ENCODE data around the gene MATCAP1. TPM values are rescaled to one million over a fixed set of nuclear protein-coding genes. Genes with fewer than 3 reads are reported as not detected.
A peak's percentile ranks its signal among the peaks of the same experiment; 100 is the strongest.

Gene MATCAP1
- total RNA-seq, 1 donor from 2014 or later = 11.7 TPM

- no peak for DNase-seq (ENCODE audit: low read depth, low spot score)
Observed at GRCh38 chr16:67208154-67208896, 24.6 kb upstream of the MATCAP1 start.

- no peak for DNase-seq (ENCODE audit: low read depth, low spot score)
Observed at GRCh38 chr16:67207249-67208091, 23.7 kb upstream of the MATCAP1 start.

DNA sequence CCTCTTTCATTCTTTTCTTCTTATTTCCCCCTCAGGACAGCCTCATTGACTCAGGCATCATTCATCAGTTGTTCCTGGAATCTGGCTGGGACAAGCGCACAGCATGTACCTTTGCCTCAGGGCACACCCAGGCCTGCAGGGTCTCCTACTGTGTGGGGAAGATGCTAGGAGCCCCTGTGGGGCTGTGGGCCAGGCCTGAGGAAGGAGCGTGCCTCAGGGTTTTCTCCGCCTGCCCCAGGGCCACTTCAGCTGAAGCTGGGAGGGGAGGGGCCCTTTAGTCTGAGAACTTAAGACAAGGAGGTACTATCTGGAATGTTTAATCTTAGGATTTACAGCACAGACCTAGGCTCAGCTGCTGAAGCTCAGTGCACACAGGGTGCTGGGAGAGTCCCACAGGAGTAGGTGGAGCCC is 23.1 kb upstream of the MATCAP1 start:
- no peak for DNase-seq (ENCODE audit: low read depth, low spot score)

- DNase-seq (ENCODE audit: low read depth, low spot score) = no peak
Observed at GRCh38 chr16:67206129-67206837, 22.5 kb upstream of the MATCAP1 start.

GRCh38 chr16:67204076-67204475 is 20.3 kb upstream of the MATCAP1 start:
- DNase-seq (ENCODE audit: low read depth, low spot score) = no peak

DNA sequence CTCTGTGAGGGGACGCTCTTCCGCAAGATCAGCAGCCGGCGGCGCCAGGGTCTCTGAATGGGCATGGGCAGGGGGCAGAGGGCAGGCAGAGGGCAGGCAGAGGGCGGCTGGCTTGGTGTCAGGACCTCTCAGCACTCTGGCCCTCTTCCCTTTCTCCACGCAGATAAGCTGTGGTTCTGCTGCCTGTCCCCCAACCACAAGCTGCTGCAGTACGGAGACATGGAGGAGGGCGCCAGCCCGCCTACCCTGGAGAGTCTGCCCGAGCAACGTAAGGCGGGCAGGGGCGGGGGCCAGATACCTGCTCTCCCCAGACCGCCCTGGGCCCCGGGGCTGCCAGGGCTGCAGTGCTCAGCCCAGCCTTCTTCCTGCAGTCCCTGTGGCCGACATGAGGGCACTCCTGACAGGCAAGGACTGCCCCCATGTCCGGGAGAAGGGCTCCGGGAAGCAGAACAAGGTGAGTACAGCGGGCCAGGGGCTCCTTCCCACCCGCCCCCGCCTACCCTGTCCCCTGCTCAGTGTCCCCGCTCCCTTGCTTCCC is 19.3 kb upstream of the MATCAP1 start:
- DNase-seq (ENCODE audit: low read depth, low spot score) = no peak

GRCh38 chr16:67202426-67202825 is 18.7 kb upstream of the MATCAP1 start:
- DNase-seq (ENCODE audit: low read depth, low spot score) = no peak

DNA sequence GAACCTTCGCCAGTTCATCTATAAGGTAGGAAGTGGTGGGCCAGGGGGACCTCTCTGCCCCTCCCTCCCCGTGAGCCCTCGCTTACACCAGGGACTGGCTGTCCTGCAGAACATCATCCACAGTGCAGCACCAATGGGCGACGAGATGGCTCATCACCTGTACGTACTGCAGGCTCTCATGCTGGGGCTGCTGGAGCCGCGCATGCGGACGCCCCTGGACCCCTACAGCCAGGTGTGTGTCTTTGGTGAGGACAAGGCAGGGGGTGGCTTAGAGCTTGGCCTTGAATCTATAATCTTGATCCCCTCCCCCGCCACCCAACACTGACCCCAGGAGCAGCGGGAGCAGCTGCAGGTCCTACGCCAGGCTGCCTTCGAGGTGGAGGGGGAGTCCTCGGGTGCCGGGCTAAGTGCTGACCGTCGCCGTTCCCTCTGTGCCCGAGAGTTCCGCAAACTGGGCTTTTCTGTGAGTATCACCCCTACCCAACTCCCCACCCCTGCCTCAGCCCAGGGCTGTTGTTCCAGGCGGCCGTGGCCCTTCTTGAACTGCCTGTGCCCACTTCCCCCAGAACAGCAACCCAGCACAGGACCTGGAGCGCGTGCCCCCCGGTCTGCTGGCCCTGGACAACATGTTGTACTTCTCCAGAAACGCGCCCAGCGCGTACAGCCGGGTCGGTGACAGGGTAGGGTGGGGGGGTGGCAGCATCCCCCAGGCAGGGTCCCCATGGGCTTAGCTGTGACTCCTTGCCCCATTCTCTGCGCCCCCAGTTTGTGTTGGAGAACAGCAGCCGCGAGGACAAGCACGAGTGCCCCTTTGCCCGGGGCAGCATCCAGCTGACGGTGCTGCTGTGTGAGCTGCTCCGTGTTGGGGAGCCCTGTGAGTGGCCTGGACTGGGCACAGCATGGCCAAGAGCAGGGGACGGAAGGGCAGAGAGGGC is 17.9 kb upstream of the MATCAP1 start:
- no peak for DNase-seq (ENCODE audit: low read depth, low spot score)

DNA sequence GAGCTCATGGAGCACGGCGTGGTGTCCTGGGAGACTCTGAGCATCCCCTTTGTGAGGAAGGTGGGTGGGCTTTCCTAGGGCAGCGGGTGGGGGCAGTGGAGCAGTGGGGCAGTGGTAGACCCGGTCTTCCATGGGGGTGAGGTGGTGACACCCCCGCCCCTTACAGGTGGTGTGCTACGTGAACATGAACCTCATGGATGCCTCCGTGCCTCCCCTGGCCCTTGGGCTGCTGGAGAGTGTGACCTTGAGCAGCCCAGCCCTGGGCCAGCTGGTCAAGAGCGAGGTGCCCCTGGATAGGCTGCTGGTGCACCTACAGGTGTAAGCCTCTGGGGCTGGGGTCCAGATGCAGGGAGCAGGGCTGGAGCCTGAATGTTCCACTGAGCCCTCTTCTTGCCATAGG is 16.7 kb upstream of the MATCAP1 start:
- no peak for DNase-seq (ENCODE audit: low read depth, low spot score)

DNA sequence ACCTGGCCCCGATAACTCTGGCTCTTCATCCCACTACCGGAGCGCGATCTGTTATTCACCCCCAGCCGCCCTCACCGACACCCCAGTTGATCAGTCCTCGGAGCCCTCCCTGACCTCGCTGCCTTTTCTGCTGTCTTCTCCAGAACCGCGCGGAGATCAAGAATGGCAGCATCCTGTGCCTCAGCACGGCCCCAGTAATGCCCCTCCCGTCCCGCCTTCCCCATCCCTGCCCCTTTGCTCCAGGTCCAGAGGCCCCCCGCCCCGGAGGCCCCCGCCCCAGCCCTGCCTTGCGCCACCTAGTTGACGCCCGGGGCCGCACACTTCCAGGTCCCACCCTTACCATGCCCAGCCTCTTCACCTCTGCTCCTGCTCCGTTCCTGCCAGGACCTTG is 16.0 kb upstream of the MATCAP1 start:
- DNase-seq (ENCODE audit: low read depth, low spot score) = no peak

GRCh38 chr16:67199011-67199807 is 15.4 kb upstream of the MATCAP1 start, which contains the start of gene ELMO3:
Gene ELMO3 (plus strand): TSS chr16:67199131. CDS start chr16:67199327, 196 bp downstream.
- no peak for DNase-seq (ENCODE audit: low read depth, low spot score)

DNA sequence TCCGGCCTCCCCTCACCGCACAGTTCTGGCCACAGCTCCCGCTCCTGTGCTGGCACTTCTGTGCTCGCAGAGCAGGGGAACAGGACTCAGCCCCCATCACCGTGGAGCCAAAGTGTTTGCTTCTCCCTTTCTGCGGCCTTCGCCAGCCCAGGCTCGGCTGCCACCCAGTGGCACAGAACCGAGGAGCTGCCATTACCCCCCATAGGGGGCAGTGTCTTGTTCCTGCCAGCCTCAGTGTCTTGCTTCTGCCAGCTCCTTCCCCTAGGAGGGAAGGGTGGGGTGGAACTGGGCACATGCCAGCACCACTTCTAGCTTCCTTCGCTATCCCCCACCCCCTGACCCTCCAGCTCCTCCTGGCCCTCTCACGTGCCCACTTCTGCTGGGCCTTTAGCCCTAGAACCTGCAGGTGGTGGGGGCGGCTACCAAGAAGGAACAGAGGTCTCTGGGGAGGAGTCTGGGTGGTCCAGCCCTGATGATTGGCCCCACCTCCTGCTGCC is 14.5 kb upstream of the MATCAP1 start:
- no peak for DNase-seq (ENCODE audit: low read depth, low spot score)

GRCh38 chr16:67197704-67198103 is 13.9 kb upstream of the MATCAP1 start:
- no peak for DNase-seq (ENCODE audit: low read depth, low spot score)

GRCh38 chr16:67196881-67197280 is 13.1 kb upstream of the MATCAP1 start:
- DNase-seq (ENCODE audit: low read depth, low spot score) = no peak

- DNase-seq (ENCODE audit: low read depth, low spot score) = no peak
Observed at GRCh38 chr16:67195676-67196075, 11.9 kb upstream of the MATCAP1 start.

DNA sequence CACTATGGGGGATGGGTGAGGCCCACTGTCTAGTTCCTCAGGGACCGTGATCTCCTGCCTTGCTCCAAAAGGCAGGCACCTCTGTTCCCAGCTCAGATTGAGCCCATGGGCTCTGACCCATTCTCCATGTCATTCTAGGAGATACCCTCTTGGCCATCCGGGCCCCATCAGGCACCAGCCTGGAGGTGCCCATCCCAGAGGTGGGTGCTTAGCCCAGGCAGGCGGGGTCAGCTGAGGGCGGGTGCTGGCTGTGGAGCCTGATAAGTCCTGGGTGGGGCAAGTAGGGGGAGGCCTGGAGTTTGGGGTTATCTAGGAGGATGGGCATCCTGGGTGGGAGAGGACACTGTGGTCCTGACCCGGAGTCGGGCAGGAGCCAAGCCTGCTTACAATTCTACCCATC is 10.5 kb upstream of the MATCAP1 start:
- no peak for DNase-seq (ENCODE audit: low read depth, low spot score)

- no peak for DNase-seq (ENCODE audit: low read depth, low spot score)
Observed at GRCh38 chr16:67193536-67193935, 9.8 kb upstream of the MATCAP1 start.

GRCh38 chr16:67192781-67193361 is 9.1 kb upstream of the MATCAP1 start:
- no peak for DNase-seq (ENCODE audit: low read depth, low spot score)

- DNase-seq (ENCODE audit: low read depth, low spot score) = peak; percentile 77
Observed at GRCh38 chr16:67191995-67192681, 8.4 kb upstream of the MATCAP1 start, which contains the start of gene E2F4. Gene E2F4 (plus strand): TSS chr16:67192155. CDS start chr16:67192228, 73 bp downstream.

All from pulmonary artery endothelial cell (primary cell).